NCI-H82 treated with DMSO at 0.1 percent for 48 hours (cell line): ENCODE results near the gene OGFOD1.
A peak's percentile ranks its signal among the peaks of the same experiment; 100 is the strongest.
"Not testable (repeated sequence)": the region's sequence is repeated elsewhere in the genome, so short reads cannot be mapped to it uniquely, and the experiment has no call there.

Source experiments
- DNase-seq: peaks from one replicate; lab custom pipeline; 2025; ENCODE audit not compliant: unreplicated experiment; lab: John Stamatoyannopoulos, UW

OGFOD1 gene

GRCh38 chr16:56479469-56479868 lies 28.1 kb downstream of the OGFOD1 start:
- no peak for DNase-seq

- peak; percentile 98 for DNase-seq
Observed at GRCh38 chr16:56480776-56481467, 29.6 kb downstream of the OGFOD1 start.

DNA sequence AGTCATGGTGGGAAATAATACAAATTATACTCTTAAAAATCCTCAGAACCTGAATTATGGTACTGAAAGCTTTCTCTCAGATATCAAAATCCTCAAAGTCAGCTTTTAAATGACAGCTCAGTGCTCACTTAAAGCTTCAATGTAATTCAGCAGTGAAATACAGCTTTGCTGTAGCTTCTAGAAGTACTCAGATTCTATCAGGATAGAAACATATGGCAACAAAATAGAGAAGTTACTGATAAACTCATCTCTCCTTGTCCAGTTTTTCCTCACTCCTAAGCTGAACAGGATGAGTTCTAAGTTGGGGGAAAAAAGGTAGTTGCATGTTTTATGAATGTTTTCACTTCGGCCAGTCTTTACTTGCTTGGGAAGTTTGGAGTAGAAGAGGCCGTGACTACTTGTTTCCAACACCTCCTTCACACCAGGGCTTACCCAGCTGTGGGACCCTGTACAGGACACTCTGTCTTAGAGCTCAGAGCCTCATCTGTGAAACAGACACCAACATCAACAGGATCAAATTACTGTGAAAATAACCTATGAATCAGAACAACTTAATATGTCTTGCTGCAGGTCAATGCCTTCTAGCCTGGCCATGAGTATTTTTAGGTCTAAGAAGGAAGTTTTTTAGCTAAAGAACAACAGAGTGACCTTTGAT lies 30.2 kb downstream of the OGFOD1 start:
- DNase-seq: peak; percentile 35

DNA sequence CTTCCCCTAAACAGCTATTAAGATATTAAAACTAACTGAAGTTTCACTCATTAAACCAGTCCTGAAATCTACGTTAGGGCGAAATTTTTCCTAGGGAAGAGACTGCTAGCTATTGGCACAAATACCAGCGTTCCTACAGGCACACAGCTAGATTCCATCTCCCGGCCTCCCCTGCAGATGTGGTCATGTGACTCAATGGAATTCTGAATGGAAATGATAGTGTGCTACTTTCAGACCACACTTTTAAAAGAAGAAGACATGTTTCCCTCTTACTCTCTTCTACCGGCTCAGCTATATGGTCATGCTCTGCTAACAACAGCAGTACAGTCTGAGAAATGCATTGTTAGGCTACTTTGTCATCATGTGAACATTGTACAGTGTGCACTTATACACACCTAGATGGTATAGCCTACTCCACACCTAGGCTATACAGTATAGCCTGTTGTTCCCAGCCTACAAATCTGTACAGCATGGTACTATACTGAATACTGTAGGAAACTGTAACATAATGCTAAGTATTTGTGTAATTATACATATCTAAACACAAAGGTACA lies 31.4 kb downstream of the OGFOD1 start:
- DNase-seq: no peak

DNA sequence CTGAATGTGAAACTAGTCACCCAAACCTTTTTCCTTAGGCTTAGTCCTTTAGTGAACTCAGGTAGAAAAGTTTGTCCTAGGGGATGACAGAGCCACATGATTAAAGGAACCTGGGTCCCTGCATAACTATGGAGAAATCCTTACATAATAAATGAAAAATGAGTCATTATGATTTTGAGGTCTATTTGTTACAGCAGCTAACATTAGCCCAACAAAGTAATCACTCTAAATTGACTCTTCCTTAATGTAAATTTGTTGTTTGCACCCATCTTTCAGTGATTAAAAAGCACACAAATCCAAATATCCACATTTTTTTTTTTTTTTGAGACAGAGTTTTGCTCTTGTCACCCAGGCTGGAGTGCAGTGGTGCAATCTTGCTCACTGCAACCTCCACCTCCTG lies 32.0 kb downstream of the OGFOD1 start:
- no peak for DNase-seq

DNA sequence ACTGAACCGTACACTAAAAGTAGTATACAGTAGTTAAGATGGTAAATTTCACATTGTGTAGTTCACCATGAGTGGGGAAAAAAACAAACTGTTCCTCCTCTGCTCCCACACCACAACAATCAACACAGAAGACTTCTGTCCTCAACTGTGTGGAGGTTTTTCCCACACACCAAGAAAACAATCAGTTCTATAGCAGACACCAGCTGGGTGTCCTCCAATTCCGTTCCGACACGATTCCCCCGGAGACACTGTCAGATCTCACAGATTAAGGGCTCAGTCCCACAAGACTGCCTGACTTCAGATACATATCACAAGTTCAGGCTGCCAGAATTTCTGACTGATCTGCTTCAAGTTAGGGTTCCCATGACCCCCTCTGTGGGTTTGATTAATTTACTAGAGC lies 36.7 kb downstream of the OGFOD1 start:
- DNase-seq: no peak

DNA sequence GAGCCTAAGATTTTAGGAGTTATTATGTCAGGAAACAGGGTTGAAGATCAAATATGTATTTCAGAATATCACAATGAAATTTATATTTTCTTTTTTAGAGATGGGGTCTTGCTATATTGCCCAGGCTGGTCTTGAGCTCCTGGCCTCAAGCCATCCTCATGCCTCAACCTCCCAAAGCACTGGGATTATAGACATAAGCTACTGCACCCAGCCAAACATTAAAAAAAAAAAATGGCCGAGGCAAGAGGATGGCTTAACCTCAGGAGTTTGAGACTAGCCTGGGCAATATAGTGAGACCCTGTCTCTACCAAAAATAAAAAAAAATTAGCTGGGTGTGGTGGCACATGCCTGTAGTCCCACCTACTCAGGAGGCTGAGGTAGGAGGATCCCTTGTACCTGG lies 37.5 kb downstream of the OGFOD1 start:
- DNase-seq: not testable (repeated sequence)

GRCh38 chr16:56491657-56492261 lies 40.4 kb downstream of the OGFOD1 start:
- DNase-seq: no peak

- DNase-seq: no peak
Observed at GRCh38 chr16:56493126-56493525, 41.8 kb downstream of the OGFOD1 start.

- DNase-seq: no peak
Observed at GRCh38 chr16:56493815-56494214, 42.5 kb downstream of the OGFOD1 start.

DNA sequence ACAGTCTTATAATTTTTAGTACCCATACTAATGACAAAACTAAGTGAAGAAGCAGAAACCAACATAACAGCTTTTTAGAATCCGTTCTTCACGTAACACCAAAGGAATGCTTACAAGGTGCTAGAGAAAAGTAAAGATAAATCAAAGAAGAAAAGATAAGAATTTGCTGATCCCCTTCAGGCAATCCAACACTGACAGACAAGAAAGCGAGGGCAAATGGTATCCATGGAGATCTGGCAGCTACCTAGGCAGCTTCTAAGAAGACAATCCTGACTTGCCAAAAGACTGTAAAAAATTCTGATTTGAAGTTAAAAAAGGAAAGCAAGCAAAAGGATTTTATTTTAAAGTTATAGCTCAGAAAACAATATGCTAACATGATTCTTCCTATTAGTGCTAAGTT lies 53.8 kb downstream of the OGFOD1 start:
- no peak for DNase-seq

- no peak for DNase-seq
Observed at GRCh38 chr16:56506941-56507340, 55.6 kb downstream of the OGFOD1 start.

DNA sequence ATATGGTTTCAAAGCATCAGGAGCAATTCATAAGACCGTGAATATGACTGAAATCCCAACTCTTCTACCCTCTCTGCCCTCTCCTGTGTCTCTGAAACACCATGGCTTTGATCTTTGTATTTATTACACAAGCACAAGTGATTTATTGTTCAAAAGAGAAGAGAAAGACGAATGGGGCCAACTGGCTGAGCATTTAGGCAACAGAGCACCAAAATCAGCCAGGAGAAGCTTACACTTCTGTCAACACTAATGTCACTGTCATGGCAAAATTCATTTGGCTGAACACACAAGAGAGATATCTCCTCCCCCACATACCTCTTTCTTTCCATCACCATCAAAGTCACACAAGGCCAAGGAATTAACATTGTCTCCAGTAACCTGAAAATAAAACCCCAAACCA lies 59.2 kb downstream of the OGFOD1 start:
- no peak for DNase-seq

- no peak for DNase-seq
Observed at GRCh38 chr16:56512025-56512424, 60.7 kb downstream of the OGFOD1 start.

DNA sequence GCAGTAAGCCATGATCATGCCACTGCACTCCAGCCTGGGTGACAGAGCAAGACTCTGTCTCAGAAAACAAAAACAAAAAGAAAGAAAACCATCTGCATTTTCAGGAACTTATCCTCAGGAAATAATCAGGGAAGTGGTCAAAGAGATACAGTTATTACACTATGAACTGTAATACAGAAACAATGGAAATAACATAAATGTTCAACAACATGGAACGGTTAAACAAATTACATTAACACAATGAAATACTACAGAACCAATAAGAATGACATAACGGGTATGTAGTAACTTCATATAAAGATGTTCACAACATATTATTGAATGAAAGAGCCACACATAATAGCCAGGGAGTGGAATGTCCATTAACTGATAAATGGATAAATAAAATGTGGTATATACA lies 61.7 kb downstream of the OGFOD1 start:
- no peak for DNase-seq

- peak; percentile 82 for DNase-seq
Observed at GRCh38 chr16:56513972-56514371, 62.6 kb downstream of the OGFOD1 start.

GRCh38 chr16:56514845-56515244 lies 63.5 kb downstream of the OGFOD1 start:
- DNase-seq: no peak

GRCh38 chr16:56515665-56516064 lies 64.3 kb downstream of the OGFOD1 start:
- no peak for DNase-seq

DNA sequence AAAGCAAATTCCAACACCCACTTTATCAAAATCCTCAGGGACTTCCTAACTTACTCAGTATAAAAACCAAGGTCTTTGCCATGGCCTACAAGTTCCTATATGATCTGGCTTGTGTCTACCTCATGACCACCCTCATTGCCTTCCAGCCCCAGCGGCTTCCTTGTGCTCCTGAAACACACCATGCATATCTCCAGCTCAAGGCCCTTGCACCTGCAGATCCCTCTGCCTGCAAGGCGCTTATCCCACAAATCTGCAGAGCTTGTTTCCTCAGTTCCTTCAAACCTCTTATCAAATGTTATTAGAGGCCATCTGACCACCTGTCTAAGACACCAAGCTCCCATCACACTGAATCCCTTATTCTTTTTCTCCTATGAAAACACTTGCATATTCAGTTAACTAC lies 65.9 kb downstream of the OGFOD1 start:
- no peak for DNase-seq

GRCh38 chr16:56518425-56518824 lies 67.1 kb downstream of the OGFOD1 start:
- no peak for DNase-seq

- peak; percentile 53 for DNase-seq
Observed at GRCh38 chr16:56519459-56520250, 68.3 kb downstream of the OGFOD1 start, which contains the start of gene BBS2. Gene BBS2, minus strand, starts transcription at chr16:56520024. Its CDS starts 162 bp downstream, at chr16:56519862.
